SK-N-SH (cell line): Measurements from ENCODE around the gene WDR81.

Experiments
- CHD2 ChIP-seq: fragments of 150-350 bp; IDR thresholded peaks from 2 replicates; pipeline ENCODE4 v1.6.1; 2018; ENCODE audit warnings: low read length; ENCODE audit not compliant: partially characterized antibody
- ELF1 ChIP-seq: IDR thresholded peaks from 2 replicates; pipeline ENCODE4 v1.4.0; 2012
- EP300 ChIP-seq, 2 experiments: IDR thresholded peaks; 2 replicates each; pipeline versions ENCODE4 v1.4.0 to v1.6.1; 2012; ENCODE audit warnings: borderline replicate concordance in 1 of 2, low read depth in 1 of 2, low read length in 1 of 2
- GABPA ChIP-seq: IDR thresholded peaks from 2 replicates; pipeline ENCODE4 v1.4.0; 2012; ENCODE audit warnings: low read depth, mild to moderate bottlenecking
- JUND ChIP-seq: IDR thresholded peaks from 2 replicates; pipeline ENCODE4 v1.4.0; 2012
- NFIC ChIP-seq: IDR thresholded peaks from 2 replicates; pipeline ENCODE4 v1.4.0; 2012; ENCODE audit warnings: borderline replicate concordance
- NRF1 ChIP-seq: IDR thresholded peaks from 2 replicates; pipeline ENCODE4 v1.6.1; 2012; ENCODE audit warnings: low read depth, mild to moderate bottlenecking, low read length
- POLR2AphosphoS5 ChIP-seq: IDR thresholded peaks from 2 replicates; pipeline ENCODE4 v1.6.1; 2012; ENCODE audit warnings: low read depth, low read length
- SIN3A ChIP-seq: IDR thresholded peaks from 2 replicates; pipeline ENCODE4 v1.6.1; 2012; ENCODE audit warnings: low read depth, mild to moderate bottlenecking, low read length, moderate library complexity, borderline replicate concordance
- SMC3 ChIP-seq: IDR thresholded peaks from 2 replicates; pipeline ENCODE4 v1.6.1; 2012; ENCODE audit warnings: low read depth, low read length, improper control_type of control experiment
- TF ChIP-seq, protein P1 (sequence below): fragments of 200-600 bp; sonication (generic); IDR thresholded peaks from 2 replicates; pipeline ENCODE4 v1.6.1; 2017; ENCODE audit warnings: antibody characterized with exemption, mild to moderate bottlenecking, moderate library complexity
- TF ChIP-seq, protein P2 (sequence below): IDR thresholded peaks from 2 replicates; pipeline ENCODE4; 2012
- TF ChIP-seq, protein P3 (sequence below): IDR thresholded peaks from 2 replicates; pipeline ENCODE4 v1.6.1; 2012; ENCODE audit warnings: mild to moderate bottlenecking, low read depth, low read length, moderate library complexity
- TF ChIP-seq, protein P4 (sequence below): IDR thresholded peaks from 2 replicates; pipeline ENCODE4 v1.4.0; 2012; ENCODE audit warnings: low read depth, borderline replicate concordance

DNA sequence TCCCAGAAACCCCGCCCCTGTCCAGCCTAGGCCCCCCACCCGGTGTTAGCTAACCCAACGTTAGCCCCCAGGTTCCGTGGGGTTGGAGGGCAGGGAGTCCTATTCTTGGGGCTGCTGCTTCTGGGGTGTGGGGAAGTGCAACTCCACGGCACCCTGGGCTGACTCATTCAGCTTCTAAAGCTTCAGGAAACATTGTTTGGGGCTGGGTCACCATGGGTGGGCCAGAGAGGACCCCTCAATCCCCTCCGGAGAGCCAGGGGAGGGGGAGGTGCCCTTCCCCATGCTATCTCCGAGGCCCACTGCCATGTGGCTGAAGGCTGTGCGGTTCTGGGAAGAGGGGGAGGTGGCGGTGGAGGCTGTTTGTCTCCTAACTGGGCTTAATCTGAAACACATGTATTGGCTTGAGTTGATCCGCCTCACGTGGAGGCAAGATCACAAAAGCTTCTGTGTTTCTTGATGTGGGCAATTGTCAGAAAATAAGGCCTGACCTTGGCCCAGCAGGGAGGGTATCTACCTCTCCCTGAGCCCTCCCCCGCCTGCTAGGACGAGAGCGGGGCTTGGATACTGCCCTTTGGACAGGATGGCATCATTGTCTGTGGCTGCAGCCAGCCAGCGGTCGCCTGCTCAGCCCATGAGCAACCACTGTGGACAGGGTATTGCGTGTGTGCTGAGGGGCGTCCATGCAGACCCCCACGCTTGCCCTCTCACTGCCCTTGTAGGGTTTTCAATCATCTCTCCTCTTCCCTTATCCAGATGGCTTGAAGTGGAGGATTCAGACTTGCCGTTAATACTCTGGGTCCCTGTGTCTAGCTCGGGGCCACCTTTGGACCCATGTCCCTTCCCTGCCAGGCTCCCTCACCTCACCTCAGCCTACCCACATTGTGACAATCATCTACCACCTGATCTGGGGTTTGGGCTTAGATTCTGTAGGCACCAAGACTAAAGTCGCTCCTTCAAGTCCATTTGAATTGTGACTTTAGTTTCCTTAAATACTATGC, 38.7 kb downstream of the WDR81 start:
- TF ChIP-seq, protein P1, sequence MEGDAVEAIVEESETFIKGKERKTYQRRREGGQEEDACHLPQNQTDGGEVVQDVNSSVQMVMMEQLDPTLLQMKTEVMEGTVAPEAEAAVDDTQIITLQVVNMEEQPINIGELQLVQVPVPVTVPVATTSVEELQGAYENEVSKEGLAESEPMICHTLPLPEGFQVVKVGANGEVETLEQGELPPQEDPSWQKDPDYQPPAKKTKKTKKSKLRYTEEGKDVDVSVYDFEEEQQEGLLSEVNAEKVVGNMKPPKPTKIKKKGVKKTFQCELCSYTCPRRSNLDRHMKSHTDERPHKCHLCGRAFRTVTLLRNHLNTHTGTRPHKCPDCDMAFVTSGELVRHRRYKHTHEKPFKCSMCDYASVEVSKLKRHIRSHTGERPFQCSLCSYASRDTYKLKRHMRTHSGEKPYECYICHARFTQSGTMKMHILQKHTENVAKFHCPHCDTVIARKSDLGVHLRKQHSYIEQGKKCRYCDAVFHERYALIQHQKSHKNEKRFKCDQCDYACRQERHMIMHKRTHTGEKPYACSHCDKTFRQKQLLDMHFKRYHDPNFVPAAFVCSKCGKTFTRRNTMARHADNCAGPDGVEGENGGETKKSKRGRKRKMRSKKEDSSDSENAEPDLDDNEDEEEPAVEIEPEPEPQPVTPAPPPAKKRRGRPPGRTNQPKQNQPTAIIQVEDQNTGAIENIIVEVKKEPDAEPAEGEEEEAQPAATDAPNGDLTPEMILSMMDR = no peak
- TF ChIP-seq GABPA = no peak
- peak; percentile 95 for TF ChIP-seq CHD2
- TF ChIP-seq POLR2AphosphoS5 = peak; percentile 84
- TF ChIP-seq, protein P2, sequence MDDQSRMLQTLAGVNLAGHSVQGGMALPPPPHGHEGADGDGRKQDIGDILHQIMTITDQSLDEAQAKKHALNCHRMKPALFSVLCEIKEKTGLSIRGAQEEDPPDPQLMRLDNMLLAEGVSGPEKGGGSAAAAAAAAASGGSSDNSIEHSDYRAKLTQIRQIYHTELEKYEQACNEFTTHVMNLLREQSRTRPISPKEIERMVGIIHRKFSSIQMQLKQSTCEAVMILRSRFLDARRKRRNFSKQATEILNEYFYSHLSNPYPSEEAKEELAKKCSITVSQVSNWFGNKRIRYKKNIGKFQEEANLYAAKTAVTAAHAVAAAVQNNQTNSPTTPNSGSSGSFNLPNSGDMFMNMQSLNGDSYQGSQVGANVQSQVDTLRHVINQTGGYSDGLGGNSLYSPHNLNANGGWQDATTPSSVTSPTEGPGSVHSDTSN = 0 out of 2 replicates have a peak, but pooled peaks have one; percentile 15
- TF ChIP-seq JUND = no peak; the same call in 1 of the 2 replicates
- peak; percentile 52; the same call in 1 of the 2 replicates for TF ChIP-seq NFIC
- no peak for TF ChIP-seq ELF1
- no peak for TF ChIP-seq NRF1
- TF ChIP-seq, protein P3, sequence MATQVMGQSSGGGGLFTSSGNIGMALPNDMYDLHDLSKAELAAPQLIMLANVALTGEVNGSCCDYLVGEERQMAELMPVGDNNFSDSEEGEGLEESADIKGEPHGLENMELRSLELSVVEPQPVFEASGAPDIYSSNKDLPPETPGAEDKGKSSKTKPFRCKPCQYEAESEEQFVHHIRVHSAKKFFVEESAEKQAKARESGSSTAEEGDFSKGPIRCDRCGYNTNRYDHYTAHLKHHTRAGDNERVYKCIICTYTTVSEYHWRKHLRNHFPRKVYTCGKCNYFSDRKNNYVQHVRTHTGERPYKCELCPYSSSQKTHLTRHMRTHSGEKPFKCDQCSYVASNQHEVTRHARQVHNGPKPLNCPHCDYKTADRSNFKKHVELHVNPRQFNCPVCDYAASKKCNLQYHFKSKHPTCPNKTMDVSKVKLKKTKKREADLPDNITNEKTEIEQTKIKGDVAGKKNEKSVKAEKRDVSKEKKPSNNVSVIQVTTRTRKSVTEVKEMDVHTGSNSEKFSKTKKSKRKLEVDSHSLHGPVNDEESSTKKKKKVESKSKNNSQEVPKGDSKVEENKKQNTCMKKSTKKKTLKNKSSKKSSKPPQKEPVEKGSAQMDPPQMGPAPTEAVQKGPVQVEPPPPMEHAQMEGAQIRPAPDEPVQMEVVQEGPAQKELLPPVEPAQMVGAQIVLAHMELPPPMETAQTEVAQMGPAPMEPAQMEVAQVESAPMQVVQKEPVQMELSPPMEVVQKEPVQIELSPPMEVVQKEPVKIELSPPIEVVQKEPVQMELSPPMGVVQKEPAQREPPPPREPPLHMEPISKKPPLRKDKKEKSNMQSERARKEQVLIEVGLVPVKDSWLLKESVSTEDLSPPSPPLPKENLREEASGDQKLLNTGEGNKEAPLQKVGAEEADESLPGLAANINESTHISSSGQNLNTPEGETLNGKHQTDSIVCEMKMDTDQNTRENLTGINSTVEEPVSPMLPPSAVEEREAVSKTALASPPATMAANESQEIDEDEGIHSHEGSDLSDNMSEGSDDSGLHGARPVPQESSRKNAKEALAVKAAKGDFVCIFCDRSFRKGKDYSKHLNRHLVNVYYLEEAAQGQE = no peak
- TF ChIP-seq, protein P4, sequence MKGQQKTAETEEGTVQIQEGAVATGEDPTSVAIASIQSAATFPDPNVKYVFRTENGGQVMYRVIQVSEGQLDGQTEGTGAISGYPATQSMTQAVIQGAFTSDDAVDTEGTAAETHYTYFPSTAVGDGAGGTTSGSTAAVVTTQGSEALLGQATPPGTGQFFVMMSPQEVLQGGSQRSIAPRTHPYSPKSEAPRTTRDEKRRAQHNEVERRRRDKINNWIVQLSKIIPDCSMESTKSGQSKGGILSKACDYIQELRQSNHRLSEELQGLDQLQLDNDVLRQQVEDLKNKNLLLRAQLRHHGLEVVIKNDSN = peak; percentile 54; the same call in 1 of the 2 replicates
- TF ChIP-seq SIN3A = peak; percentile 60; the same call in 1 of the 2 replicates
- peak; percentile 31 to 80; a peak in 3 of 4 replicates for TF ChIP-seq EP300 (IDR thresholded peaks at IDR 0.05; ENCODE audit: borderline replicate concordance in 1 of 2, low read depth in 1 of 2, low read length in 1 of 2)
- TF ChIP-seq SMC3 = no peak; the same call in 1 of the 2 replicates
